HepG2 (cell line): ENCODE data around the gene NUP85. TPM values are rescaled to one million over a fixed set of nuclear protein-coding genes. Genes with fewer than 3 reads are reported as not detected.

ENCODE experiments used
- CHCHD3 ChIP-seq: sonication (generic); formaldehyde crosslinking; IDR thresholded peaks from 2 replicates; pipeline ENCODE4 v1.8.0; 2022; ENCODE audit warnings: mild to moderate bottlenecking, missing genetic modification reagents, moderate library complexity
- ISL2 ChIP-seq: sonication (generic); formaldehyde crosslinking; IDR thresholded peaks from 2 replicates; pipeline ENCODE4 v1.5.0; 2020; ENCODE audit warnings: missing genetic modification reagents
- KAT2B ChIP-seq: fragments of 150-350 bp; IDR thresholded peaks from 2 replicates; pipeline ENCODE4 v1.6.1; 2014; ENCODE audit warnings: low read depth, low read length, borderline replicate concordance
- KLF9 ChIP-seq: IDR thresholded peaks from 2 replicates; pipeline ENCODE4 v1.6.1; 2016; ENCODE audit warnings: low read depth
- MYC ChIP-seq: sonication (generic); formaldehyde crosslinking; IDR thresholded peaks from 2 replicates; pipeline ENCODE4 v1.9.0; 2021; ENCODE audit warnings: missing genetic modification reagents, borderline replicate concordance
- NFYC ChIP-seq: IDR thresholded peaks from 2 replicates; pipeline ENCODE4 v1.6.1; 2016; ENCODE audit warnings: missing genetic modification reagents, missing compliant biosample characterization
- SMC3 ChIP-seq: IDR thresholded peaks from 2 replicates; pipeline ENCODE4 v1.6.1; 2011; ENCODE audit warnings: low read length, improper control_type of control experiment
- ZFYVE20 ChIP-seq: sonication (generic); formaldehyde crosslinking; IDR thresholded peaks from 2 replicates; pipeline ENCODE4 v1.8.0; 2023; ENCODE audit warnings: low read depth, mild to moderate bottlenecking, moderate library complexity, missing genetic modification reagents, borderline replicate concordance
- ZNF12 ChIP-seq: sonication (generic); formaldehyde crosslinking; IDR thresholded peaks from 2 replicates; pipeline ENCODE4 v1.5.0; 2020; ENCODE audit warnings: missing genetic modification reagents
- ZNF263 ChIP-seq: sonication (generic); formaldehyde crosslinking; IDR thresholded peaks from 2 replicates; pipeline ENCODE4 v1.4.0; 2020; ENCODE audit warnings: missing genetic modification reagents
- ZNF460 ChIP-seq: sonication (generic); formaldehyde crosslinking; IDR thresholded peaks from 2 replicates; pipeline ENCODE4 v1.5.1; 2020; ENCODE audit warnings: missing genetic modification reagents, mild to moderate bottlenecking, borderline replicate concordance
- ZNF619 ChIP-seq: sonication (generic); formaldehyde crosslinking; IDR thresholded peaks from 2 replicates; pipeline ENCODE4 v1.4.0; 2020; ENCODE audit warnings: mild to moderate bottlenecking, missing genetic modification reagents
- ZNF775 ChIP-seq: sonication (generic); formaldehyde crosslinking; IDR thresholded peaks from 2 replicates; pipeline ENCODE4 v1.4.0; 2020; ENCODE audit warnings: missing genetic modification reagents, mild to moderate bottlenecking, moderate library complexity, borderline replicate concordance
- ZNF83 ChIP-seq: sonication (generic); formaldehyde crosslinking; IDR thresholded peaks from 2 replicates; pipeline ENCODE4 v1.4.0; 2020; ENCODE audit warnings: missing genetic modification reagents, mild to moderate bottlenecking, borderline replicate concordance
- polyA plus RNA-seq, 8 experiments: library from polyadenylated mRNA; depleted of rRNA in 3 of 8; stranded (reverse) in 7 of 8; unstranded in 1 of 8; fragments of >200 nt; fragmentation: Illumina TruSeq in 4 of 8; extraction: Trizol in 4 of 8; gene quantifications; 2 replicates each; pipeline versions ENCODE4 v1.2.1 to v1.2.3, GENCODE V29; 2011 to 2016; ENCODE audit warnings: low read depth in 4 of 8, missing spikeins in 1 of 8, mixed read lengths in 1 of 8; ENCODE audit not compliant: insufficient read depth in 1 of 8
- total RNA-seq, 5 experiments: library from RNA; depleted of rRNA; stranded (reverse); fragments of >200 nt; fragmentation: Illumina TruSeq; extraction: Trizol; gene quantifications; 2 replicates each; pipeline ENCODE4 v1.2.3, GENCODE V29; 2016; ENCODE audit warnings: low read depth in 1 of 5
- TF ChIP-seq, protein P1 (sequence below): sonication (generic); formaldehyde crosslinking; IDR thresholded peaks from 2 replicates; pipeline ENCODE4 v1.9.0; 2021; ENCODE audit warnings: missing genetic modification reagents, borderline replicate concordance
- TF ChIP-seq, protein P2 (sequence below): IDR thresholded peaks from 2 replicates; pipeline ENCODE4 v1.6.1; 2016; ENCODE audit warnings: low read depth, missing genetic modification reagents, missing compliant biosample characterization
- TF ChIP-seq, protein P3 (sequence below): sonication (generic); formaldehyde crosslinking; IDR thresholded peaks from 2 replicates; pipeline ENCODE4 v1.4.0; 2020; ENCODE audit warnings: missing genetic modification reagents
- TF ChIP-seq, protein P4 (sequence below): sonication (generic); formaldehyde crosslinking; IDR thresholded peaks from 2 replicates; pipeline ENCODE4 v1.5.1; 2020; ENCODE audit warnings: missing genetic modification reagents, mild to moderate bottlenecking, borderline replicate concordance

NUP85 gene
- total and polyA plus RNA-seq, 2 of the 13 experiments (the other 11 are each of a cell fraction or from before 2014, with no cell fraction given), result 89.1 to 124 TPM

DNA sequence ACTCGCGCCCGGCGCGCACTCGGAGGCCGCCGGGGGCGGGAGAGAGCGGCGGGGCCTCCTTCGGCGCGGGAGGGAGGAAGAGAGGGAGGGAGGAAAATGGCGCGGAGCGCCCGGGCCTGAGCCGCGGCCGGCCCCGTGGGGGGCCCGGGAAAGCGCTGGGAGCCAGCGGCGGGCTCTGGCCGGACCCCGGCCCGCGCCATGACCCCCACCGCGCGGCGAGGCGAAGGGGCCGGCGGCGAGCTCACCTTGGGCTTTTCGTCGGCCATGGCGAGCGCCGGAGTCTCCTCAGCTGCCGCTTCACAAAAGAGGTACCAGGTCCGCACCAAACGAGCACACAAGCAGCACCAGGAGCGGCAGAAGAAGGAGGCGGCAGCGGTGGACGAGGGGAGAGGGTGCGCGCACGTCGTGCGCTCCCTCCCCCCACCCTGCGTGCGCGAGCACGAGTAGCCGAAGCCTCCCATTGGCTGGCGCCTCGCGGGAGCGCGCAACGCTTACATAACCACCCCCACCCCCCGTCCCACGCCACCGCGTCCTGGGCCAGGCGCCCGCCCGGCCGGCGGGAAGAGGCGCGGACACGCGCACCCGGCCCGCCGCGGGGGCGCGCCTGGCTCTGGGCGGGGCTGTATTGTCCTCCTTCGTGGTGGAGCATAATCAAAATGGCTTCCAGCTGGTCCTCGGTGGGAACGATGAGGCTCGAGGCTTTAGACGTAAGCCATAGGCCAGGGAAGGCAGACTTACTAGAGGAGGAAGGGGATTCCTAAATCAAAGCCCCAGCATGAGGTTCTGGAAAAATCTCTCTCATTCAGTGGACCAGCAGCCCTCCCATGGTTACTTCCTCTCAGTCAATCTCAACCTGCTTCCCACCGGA lies 22.7 kb upstream of the NUP85 start, which contains the start of gene SUMO2 (continued):
- TF ChIP-seq, protein P1, sequence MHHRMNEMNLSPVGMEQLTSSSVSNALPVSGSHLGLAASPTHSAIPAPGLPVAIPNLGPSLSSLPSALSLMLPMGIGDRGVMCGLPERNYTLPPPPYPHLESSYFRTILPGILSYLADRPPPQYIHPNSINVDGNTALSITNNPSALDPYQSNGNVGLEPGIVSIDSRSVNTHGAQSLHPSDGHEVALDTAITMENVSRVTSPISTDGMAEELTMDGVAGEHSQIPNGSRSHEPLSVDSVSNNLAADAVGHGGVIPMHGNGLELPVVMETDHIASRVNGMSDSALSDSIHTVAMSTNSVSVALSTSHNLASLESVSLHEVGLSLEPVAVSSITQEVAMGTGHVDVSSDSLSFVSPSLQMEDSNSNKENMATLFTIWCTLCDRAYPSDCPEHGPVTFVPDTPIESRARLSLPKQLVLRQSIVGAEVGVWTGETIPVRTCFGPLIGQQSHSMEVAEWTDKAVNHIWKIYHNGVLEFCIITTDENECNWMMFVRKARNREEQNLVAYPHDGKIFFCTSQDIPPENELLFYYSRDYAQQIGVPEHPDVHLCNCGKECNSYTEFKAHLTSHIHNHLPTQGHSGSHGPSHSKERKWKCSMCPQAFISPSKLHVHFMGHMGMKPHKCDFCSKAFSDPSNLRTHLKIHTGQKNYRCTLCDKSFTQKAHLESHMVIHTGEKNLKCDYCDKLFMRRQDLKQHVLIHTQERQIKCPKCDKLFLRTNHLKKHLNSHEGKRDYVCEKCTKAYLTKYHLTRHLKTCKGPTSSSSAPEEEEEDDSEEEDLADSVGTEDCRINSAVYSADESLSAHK (CRISPR knock-in tag), result no peak
- TF ChIP-seq ZNF619 (CRISPR knock-in tag) (no peak), MYC (peak; percentile 85), KAT2B (no peak), NFYC (CRISPR knock-in tag) (peak; percentile 84), SMC3 (no peak), CHCHD3 (CRISPR knock-in tag) (peak; percentile 84; the same call in 1 of the 2 replicates), ZNF775 (CRISPR knock-in tag) (no peak), ZNF83 (CRISPR knock-in tag) (no peak; the same call in 1 of the 2 replicates), ZFYVE20 (no peak), ZNF460 (CRISPR knock-in tag) (no peak), KLF9 (no peak), ISL2 (peak; percentile 69), ZNF263 (no peak), ZNF12 (CRISPR knock-in tag) (no peak)
- TF ChIP-seq, protein P2, sequence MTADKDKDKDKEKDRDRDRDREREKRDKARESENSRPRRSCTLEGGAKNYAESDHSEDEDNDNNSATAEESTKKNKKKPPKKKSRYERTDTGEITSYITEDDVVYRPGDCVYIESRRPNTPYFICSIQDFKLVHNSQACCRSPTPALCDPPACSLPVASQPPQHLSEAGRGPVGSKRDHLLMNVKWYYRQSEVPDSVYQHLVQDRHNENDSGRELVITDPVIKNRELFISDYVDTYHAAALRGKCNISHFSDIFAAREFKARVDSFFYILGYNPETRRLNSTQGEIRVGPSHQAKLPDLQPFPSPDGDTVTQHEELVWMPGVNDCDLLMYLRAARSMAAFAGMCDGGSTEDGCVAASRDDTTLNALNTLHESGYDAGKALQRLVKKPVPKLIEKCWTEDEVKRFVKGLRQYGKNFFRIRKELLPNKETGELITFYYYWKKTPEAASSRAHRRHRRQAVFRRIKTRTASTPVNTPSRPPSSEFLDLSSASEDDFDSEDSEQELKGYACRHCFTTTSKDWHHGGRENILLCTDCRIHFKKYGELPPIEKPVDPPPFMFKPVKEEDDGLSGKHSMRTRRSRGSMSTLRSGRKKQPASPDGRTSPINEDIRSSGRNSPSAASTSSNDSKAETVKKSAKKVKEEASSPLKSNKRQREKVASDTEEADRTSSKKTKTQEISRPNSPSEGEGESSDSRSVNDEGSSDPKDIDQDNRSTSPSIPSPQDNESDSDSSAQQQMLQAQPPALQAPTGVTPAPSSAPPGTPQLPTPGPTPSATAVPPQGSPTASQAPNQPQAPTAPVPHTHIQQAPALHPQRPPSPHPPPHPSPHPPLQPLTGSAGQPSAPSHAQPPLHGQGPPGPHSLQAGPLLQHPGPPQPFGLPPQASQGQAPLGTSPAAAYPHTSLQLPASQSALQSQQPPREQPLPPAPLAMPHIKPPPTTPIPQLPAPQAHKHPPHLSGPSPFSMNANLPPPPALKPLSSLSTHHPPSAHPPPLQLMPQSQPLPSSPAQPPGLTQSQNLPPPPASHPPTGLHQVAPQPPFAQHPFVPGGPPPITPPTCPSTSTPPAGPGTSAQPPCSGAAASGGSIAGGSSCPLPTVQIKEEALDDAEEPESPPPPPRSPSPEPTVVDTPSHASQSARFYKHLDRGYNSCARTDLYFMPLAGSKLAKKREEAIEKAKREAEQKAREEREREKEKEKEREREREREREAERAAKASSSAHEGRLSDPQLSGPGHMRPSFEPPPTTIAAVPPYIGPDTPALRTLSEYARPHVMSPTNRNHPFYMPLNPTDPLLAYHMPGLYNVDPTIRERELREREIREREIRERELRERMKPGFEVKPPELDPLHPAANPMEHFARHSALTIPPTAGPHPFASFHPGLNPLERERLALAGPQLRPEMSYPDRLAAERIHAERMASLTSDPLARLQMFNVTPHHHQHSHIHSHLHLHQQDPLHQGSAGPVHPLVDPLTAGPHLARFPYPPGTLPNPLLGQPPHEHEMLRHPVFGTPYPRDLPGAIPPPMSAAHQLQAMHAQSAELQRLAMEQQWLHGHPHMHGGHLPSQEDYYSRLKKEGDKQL, result no peak
- TF ChIP-seq, protein P3, sequence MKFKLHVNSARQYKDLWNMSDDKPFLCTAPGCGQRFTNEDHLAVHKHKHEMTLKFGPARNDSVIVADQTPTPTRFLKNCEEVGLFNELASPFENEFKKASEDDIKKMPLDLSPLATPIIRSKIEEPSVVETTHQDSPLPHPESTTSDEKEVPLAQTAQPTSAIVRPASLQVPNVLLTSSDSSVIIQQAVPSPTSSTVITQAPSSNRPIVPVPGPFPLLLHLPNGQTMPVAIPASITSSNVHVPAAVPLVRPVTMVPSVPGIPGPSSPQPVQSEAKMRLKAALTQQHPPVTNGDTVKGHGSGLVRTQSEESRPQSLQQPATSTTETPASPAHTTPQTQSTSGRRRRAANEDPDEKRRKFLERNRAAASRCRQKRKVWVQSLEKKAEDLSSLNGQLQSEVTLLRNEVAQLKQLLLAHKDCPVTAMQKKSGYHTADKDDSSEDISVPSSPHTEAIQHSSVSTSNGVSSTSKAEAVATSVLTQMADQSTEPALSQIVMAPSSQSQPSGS (CRISPR knock-in tag), result peak; percentile 20; the same call in 1 of the 2 replicates
- TF ChIP-seq, protein P4, sequence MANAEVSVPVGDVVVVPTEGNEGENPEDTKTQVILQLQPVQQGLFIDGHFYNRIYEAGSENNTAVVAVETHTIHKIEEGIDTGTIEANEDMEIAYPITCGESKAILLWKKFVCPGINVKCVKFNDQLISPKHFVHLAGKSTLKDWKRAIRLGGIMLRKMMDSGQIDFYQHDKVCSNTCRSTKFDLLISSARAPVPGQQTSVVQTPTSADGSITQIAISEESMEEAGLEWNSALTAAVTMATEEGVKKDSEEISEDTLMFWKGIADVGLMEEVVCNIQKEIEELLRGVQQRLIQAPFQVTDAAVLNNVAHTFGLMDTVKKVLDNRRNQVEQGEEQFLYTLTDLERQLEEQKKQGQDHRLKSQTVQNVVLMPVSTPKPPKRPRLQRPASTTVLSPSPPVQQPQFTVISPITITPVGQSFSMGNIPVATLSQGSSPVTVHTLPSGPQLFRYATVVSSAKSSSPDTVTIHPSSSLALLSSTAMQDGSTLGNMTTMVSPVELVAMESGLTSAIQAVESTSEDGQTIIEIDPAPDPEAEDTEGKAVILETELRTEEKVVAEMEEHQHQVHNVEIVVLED (CRISPR knock-in tag), result peak; percentile 97
